HEK293 (cell line): ENCODE measurements around the gene PLSCR3.

ENCODE experiments used
- CTCF ChIA-PET: fragments of 350-600 bp; formaldehyde crosslinking; extraction: SDS; loops from one replicate; lab custom pipeline; 2021; ENCODE audit warnings: antibody characterized with exemption; lab: Yijun Ruan, JAX
- POLR2A ChIA-PET: fragments of 300-600 bp; formaldehyde crosslinking; extraction: SDS; loops from one replicate; lab custom pipeline; 2020; ENCODE audit warnings: antibody characterized with exemption, inconsistent platforms; lab: Yijun Ruan, JAX
- H3K27ac ChIP-seq: fragments of 200-500 bp; sonication (Bioruptor generic); 2 replicates; pipeline ENCODE4 v1.5.1; 2014; ENCODE audit warnings: low read depth, low read length, control low read depth, inconsistent platforms; ENCODE audit errors: extremely low read depth
- H3K36me3 ChIP-seq, 2 experiments: fragments of 200-500 bp in 1 of 2; sonication (Bioruptor generic) in 1 of 2; 1 replicate in 1 of 2; 2 replicates in 1 of 2; pipeline ENCODE4 v1.5.1; 2014 to 2017; ENCODE audit warnings: inconsistent platforms in 2 of 2, low read length in 2 of 2; ENCODE audit not compliant: control insufficient read depth in 2 of 2, insufficient read depth in 1 of 2
- H3K4me1 ChIP-seq: fragments of 200-500 bp; sonication (Bioruptor generic); 2 replicates; pipeline ENCODE4 v1.5.1; 2014; ENCODE audit warnings: mild to moderate bottlenecking, low read length, inconsistent platforms; ENCODE audit not compliant: control insufficient read depth, insufficient read depth
- H3K4me3 ChIP-seq: 2 replicates; pipeline ENCODE4 v1.5.1; 2011; ENCODE audit warnings: low read depth, mild to moderate bottlenecking, control low read depth, low read length, moderate library complexity
- H3K9me3 ChIP-seq: fragments of 200-500 bp; sonication (Bioruptor generic); 2 replicates; pipeline ENCODE4 v1.5.1; 2014; ENCODE audit warnings: low read depth, low read length, inconsistent platforms; ENCODE audit not compliant: control insufficient read depth, insufficient read depth
- GLIS1 ChIP-seq: fragments of 450-650 bp; formaldehyde crosslinking; IDR thresholded peaks from 2 replicates; pipeline ENCODE4 v1.5.1; 2016; ENCODE audit warnings: missing biosample characterization, missing genetic modification characterization
- GLIS2 ChIP-seq: fragments of 450-650 bp; formaldehyde crosslinking; IDR thresholded peaks from 2 replicates; pipeline ENCODE4 v1.5.1; 2016; ENCODE audit warnings: missing biosample characterization, missing genetic modification characterization
- KLF10 ChIP-seq: fragments of 450-650 bp; IDR thresholded peaks from 2 replicates; pipeline ENCODE4 v1.5.1; 2018; ENCODE audit warnings: missing biosample characterization, mild to moderate bottlenecking, missing genetic modification characterization
- KLF17 ChIP-seq: fragments of 450-650 bp; formaldehyde crosslinking; IDR thresholded peaks from 2 replicates; pipeline ENCODE4 v1.5.1; 2016; ENCODE audit warnings: missing biosample characterization, missing genetic modification characterization
- KLF9 ChIP-seq: fragments of 450-650 bp; formaldehyde crosslinking; IDR thresholded peaks from 2 replicates; pipeline ENCODE4 v1.5.1; 2016; ENCODE audit warnings: missing biosample characterization, missing genetic modification characterization, low read depth
- OVOL3 ChIP-seq: fragments of 450-650 bp; formaldehyde crosslinking; IDR thresholded peaks from 2 replicates; pipeline ENCODE4 v1.5.1; 2016; ENCODE audit warnings: missing biosample characterization, missing genetic modification characterization
- SP3 ChIP-seq: fragments of 450-650 bp; formaldehyde crosslinking; IDR thresholded peaks from 2 replicates; pipeline ENCODE4 v1.5.1; 2016; ENCODE audit warnings: missing biosample characterization, missing genetic modification characterization
- SP7 ChIP-seq: fragments of 450-650 bp; formaldehyde crosslinking; IDR thresholded peaks from 2 replicates; pipeline ENCODE4 v1.5.1; 2016; ENCODE audit warnings: missing biosample characterization, missing genetic modification characterization
- ZBTB17 ChIP-seq: fragments of 450-650 bp; formaldehyde crosslinking; IDR thresholded peaks from 2 replicates; pipeline ENCODE4 v1.5.1; 2016; ENCODE audit warnings: missing biosample characterization, missing genetic modification characterization
- ZBTB20 ChIP-seq: fragments of 450-650 bp; formaldehyde crosslinking; IDR thresholded peaks from 2 replicates; pipeline ENCODE4 v1.5.1; 2016; ENCODE audit warnings: missing biosample characterization, missing genetic modification characterization
- ZBTB48 ChIP-seq: fragments of 450-650 bp; formaldehyde crosslinking; IDR thresholded peaks from 2 replicates; pipeline ENCODE4 v1.5.1; 2016; ENCODE audit warnings: missing biosample characterization, missing genetic modification characterization
- ZBTB7A ChIP-seq: fragments of 450-650 bp; formaldehyde crosslinking; IDR thresholded peaks from 2 replicates; pipeline ENCODE4 v1.5.1; 2016; ENCODE audit warnings: low read depth, missing biosample characterization, missing genetic modification characterization
- ZFHX2 ChIP-seq: fragments of 450-650 bp; formaldehyde crosslinking; conservative IDR thresholded peaks from 2 replicates; pipeline ENCODE4 v1.5.1; 2016; ENCODE audit warnings: missing biosample characterization, missing genetic modification characterization
- ZIC2 ChIP-seq: fragments of 450-650 bp; formaldehyde crosslinking; IDR thresholded peaks from 2 replicates; pipeline ENCODE4 v1.5.1; 2016; ENCODE audit warnings: missing biosample characterization, missing genetic modification characterization
- ZNF335 ChIP-seq: fragments of 450-650 bp; formaldehyde crosslinking; conservative IDR thresholded peaks from 2 replicates; pipeline ENCODE4 v1.5.1; 2016; ENCODE audit warnings: missing biosample characterization, missing genetic modification characterization
- ZNF398 ChIP-seq: fragments of 450-650 bp; formaldehyde crosslinking; IDR thresholded peaks from 2 replicates; pipeline ENCODE4 v1.5.1; 2017; ENCODE audit warnings: missing biosample characterization, missing genetic modification characterization
- ZNF426 ChIP-seq: fragments of 450-650 bp; formaldehyde crosslinking; IDR thresholded peaks from 2 replicates; pipeline ENCODE4 v1.5.1; 2017; ENCODE audit warnings: missing biosample characterization, missing genetic modification characterization, mild to moderate bottlenecking, inconsistent platforms, moderate library complexity
- ZNF521 ChIP-seq: fragments of 450-650 bp; formaldehyde crosslinking; IDR thresholded peaks from 2 replicates; pipeline ENCODE4 v1.5.1; 2017; ENCODE audit warnings: missing biosample characterization, mild to moderate bottlenecking, missing genetic modification characterization
- ZNF558 ChIP-seq: fragments of 450-650 bp; formaldehyde crosslinking; IDR thresholded peaks from 2 replicates; pipeline ENCODE4 v1.5.1; 2016; ENCODE audit warnings: missing biosample characterization, missing genetic modification characterization
- ZNF561 ChIP-seq: fragments of 450-650 bp; IDR thresholded peaks from 2 replicates; pipeline ENCODE4 v1.5.1; 2018; ENCODE audit warnings: missing biosample characterization, missing genetic modification characterization, borderline replicate concordance
- ZNF600 ChIP-seq: fragments of 450-650 bp; formaldehyde crosslinking; IDR thresholded peaks from 2 replicates; pipeline ENCODE4 v1.5.1; 2016; ENCODE audit warnings: missing biosample characterization, missing genetic modification characterization
- ZNF660 ChIP-seq: fragments of 450-650 bp; IDR thresholded peaks from 2 replicates; pipeline ENCODE4 v1.5.1; 2018; ENCODE audit warnings: missing biosample characterization, mild to moderate bottlenecking, missing genetic modification characterization
- ZSCAN30 ChIP-seq: fragments of 450-650 bp; IDR thresholded peaks from 2 replicates; pipeline ENCODE4 v1.5.1; 2018; ENCODE audit warnings: missing biosample characterization, mild to moderate bottlenecking, missing genetic modification characterization, moderate library complexity
- TF ChIP-seq, protein P1 (sequence below): fragments of 450-650 bp; formaldehyde crosslinking; optimal IDR thresholded peaks from 2 replicates; pipeline ENCODE3; 2016; ENCODE audit warnings: missing biosample characterization, mild to moderate bottlenecking, missing genetic modification characterization
- TF ChIP-seq, protein P2 (sequence below): fragments of 450-650 bp; formaldehyde crosslinking; IDR thresholded peaks from 2 replicates; pipeline ENCODE4 v1.5.1; 2016; ENCODE audit warnings: missing biosample characterization, missing genetic modification characterization
- TF ChIP-seq, protein P3 (sequence below): fragments of 450-650 bp; formaldehyde crosslinking; IDR thresholded peaks from 2 replicates; pipeline ENCODE4 v1.5.1; 2017; ENCODE audit warnings: missing biosample characterization, missing genetic modification characterization
- TF ChIP-seq, protein P4 (sequence below): fragments of 450-650 bp; formaldehyde crosslinking; IDR thresholded peaks from 2 replicates; pipeline ENCODE4 v1.5.1; 2016; ENCODE audit warnings: missing biosample characterization, missing genetic modification characterization

Gene PLSCR3

GRCh38 chr17:7394452-7395191 is at the start of gene PLSCR3:
Gene PLSCR3, minus strand, starts transcription at chr17:7394525. Its CDS starts 415 bp downstream, at chr17:7394110.
- Histone ChIP-seq H3K4me1 (peaks cover 3% of the 10 kb centered on the region), H3K27ac (peak within 1 kb of the TSS; percentile 89), H3K36me3 (peaks cover 0 to 26% of the 10 kb centered on the region in 2 experiments; a peak in 1 of 3 replicates), H3K4me3 (peak within 1 kb of the TSS; percentile 69), H3K9me3 (no peaks in the 10 kb centered on the region)
- ChIA-PET CTCF (interaction anchor here (0.6 to 2.0 kb wide), 3 partner anchors 9 to 166 kb away, joined by 3 to 4 read pairs (median 3); partner anchors contain the start of gene TMEM256), POLR2A (interaction anchor here (0.6 to 3.4 kb wide), 15 partner anchors 9 to 257 kb away, joined by 3 to 67 read pairs (median 4); partner anchors contain the start of genes NEURL4, TMEM102, TMEM256 and TMEM95)
- TF ChIP-seq, protein P1, sequence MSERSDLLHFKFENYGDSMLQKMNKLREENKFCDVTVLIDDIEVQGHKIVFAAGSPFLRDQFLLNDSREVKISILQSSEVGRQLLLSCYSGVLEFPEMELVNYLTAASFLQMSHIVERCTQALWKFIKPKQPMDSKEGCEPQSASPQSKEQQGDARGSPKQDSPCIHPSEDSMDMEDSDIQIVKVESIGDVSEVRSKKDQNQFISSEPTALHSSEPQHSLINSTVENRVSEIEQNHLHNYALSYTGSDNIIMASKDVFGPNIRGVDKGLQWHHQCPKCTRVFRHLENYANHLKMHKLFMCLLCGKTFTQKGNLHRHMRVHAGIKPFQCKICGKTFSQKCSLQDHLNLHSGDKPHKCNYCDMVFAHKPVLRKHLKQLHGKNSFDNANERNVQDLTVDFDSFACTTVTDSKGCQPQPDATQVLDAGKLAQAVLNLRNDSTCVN (tag by site-specific recombination) = peak; percentile 74
- TF ChIP-seq, protein P2, sequence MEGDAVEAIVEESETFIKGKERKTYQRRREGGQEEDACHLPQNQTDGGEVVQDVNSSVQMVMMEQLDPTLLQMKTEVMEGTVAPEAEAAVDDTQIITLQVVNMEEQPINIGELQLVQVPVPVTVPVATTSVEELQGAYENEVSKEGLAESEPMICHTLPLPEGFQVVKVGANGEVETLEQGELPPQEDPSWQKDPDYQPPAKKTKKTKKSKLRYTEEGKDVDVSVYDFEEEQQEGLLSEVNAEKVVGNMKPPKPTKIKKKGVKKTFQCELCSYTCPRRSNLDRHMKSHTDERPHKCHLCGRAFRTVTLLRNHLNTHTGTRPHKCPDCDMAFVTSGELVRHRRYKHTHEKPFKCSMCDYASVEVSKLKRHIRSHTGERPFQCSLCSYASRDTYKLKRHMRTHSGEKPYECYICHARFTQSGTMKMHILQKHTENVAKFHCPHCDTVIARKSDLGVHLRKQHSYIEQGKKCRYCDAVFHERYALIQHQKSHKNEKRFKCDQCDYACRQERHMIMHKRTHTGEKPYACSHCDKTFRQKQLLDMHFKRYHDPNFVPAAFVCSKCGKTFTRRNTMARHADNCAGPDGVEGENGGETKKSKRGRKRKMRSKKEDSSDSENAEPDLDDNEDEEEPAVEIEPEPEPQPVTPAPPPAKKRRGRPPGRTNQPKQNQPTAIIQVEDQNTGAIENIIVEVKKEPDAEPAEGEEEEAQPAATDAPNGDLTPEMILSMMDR (tag by site-specific recombination) = peak; percentile 70
- TF ChIP-seq ZFHX2 (tag by site-specific recombination) (0 out of 2 replicates have a peak, but pooled peaks have one; percentile 40), KLF10 (tag by site-specific recombination) (peak; percentile 56; the same call in 1 of the 2 replicates), ZNF398 (tag by site-specific recombination) (no peak), GLIS1 (tag by site-specific recombination) (peak; percentile 83), ZBTB20 (tag by site-specific recombination) (peak; percentile 38; the same call in 1 of the 2 replicates), OVOL3 (no peak), ZNF561 (tag by site-specific recombination) (peak; percentile 75), ZNF426 (tag by site-specific recombination) (no peak), SP7 (no peak; the same call in 1 of the 2 replicates), ZNF335 (tag by site-specific recombination) (peak; percentile 81), KLF17 (tag by site-specific recombination) (peak; percentile 55; the same call in 1 of the 2 replicates), ZBTB17 (tag by site-specific recombination) (peak; percentile 32; the same call in 1 of the 2 replicates), ZNF521 (tag by site-specific recombination) (no peak), ZBTB7A (no peak), ZIC2 (tag by site-specific recombination) (peak; percentile 86), ZNF660 (tag by site-specific recombination) (peak; percentile 57; the same call in 1 of the 2 replicates), GLIS2 (tag by site-specific recombination) (peak; percentile 93), KLF9 (peak; percentile 66), SP3 (peak; percentile 41; the same call in 1 of the 2 replicates), ZBTB48 (tag by site-specific recombination) (0 out of 2 replicates have a peak, but pooled peaks have one; percentile 17), ZNF558 (tag by site-specific recombination) (no peak), ZSCAN30 (tag by site-specific recombination) (0 out of 2 replicates have a peak, but pooled peaks have one; percentile 23), ZNF600 (tag by site-specific recombination) (0 out of 2 replicates have a peak, but pooled peaks have one; percentile 15)
- TF ChIP-seq, protein P3, sequence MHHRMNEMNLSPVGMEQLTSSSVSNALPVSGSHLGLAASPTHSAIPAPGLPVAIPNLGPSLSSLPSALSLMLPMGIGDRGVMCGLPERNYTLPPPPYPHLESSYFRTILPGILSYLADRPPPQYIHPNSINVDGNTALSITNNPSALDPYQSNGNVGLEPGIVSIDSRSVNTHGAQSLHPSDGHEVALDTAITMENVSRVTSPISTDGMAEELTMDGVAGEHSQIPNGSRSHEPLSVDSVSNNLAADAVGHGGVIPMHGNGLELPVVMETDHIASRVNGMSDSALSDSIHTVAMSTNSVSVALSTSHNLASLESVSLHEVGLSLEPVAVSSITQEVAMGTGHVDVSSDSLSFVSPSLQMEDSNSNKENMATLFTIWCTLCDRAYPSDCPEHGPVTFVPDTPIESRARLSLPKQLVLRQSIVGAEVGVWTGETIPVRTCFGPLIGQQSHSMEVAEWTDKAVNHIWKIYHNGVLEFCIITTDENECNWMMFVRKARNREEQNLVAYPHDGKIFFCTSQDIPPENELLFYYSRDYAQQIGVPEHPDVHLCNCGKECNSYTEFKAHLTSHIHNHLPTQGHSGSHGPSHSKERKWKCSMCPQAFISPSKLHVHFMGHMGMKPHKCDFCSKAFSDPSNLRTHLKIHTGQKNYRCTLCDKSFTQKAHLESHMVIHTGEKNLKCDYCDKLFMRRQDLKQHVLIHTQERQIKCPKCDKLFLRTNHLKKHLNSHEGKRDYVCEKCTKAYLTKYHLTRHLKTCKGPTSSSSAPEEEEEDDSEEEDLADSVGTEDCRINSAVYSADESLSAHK (tag by site-specific recombination) = peak; percentile 72
- TF ChIP-seq, protein P4, sequence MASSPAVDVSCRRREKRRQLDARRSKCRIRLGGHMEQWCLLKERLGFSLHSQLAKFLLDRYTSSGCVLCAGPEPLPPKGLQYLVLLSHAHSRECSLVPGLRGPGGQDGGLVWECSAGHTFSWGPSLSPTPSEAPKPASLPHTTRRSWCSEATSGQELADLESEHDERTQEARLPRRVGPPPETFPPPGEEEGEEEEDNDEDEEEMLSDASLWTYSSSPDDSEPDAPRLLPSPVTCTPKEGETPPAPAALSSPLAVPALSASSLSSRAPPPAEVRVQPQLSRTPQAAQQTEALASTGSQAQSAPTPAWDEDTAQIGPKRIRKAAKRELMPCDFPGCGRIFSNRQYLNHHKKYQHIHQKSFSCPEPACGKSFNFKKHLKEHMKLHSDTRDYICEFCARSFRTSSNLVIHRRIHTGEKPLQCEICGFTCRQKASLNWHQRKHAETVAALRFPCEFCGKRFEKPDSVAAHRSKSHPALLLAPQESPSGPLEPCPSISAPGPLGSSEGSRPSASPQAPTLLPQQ (tag by site-specific recombination) = 0 out of 2 replicates have a peak, but pooled peaks have one; percentile 34
